Adipose tissue (tissue), 3 donors: ENCODE measurements around the gene CNPY1. TPM values are rescaled to one million over a fixed set of nuclear protein-coding genes. Genes with fewer than 3 reads are reported as not detected.
"Not testable (repeated sequence)": the region's sequence is repeated elsewhere in the genome, so short reads cannot be mapped to it uniquely, and the experiment has no call there.

ENCODE experiments used
- H3K27ac ChIP-seq: one replicate; pipeline ENCODE4 v1.5.1; 2013; ENCODE audit warnings: low read depth, low read length
- whole genome bisulfite sequencing, 3 donors: extraction: QIAGEN DNeasy Blood & Tissue Kit; methylation state at CpG; one replicate each; pipeline ENCODE4 v1.1.7; 2013; 5-methylcytosine and 5-hydroxymethylcytosine counted together
- polyA plus RNA-seq, 3 donors: library from polyadenylated mRNA; stranded (reverse); fragments of 200-250 nt; gene quantifications; one replicate each; pipeline ENCODE4 v1.2.3, GENCODE V29; 2013
- donor health status: healthy with polysubstance abuse.
- donor health status: Bipolar disorder and iron deficiency.
- donor health status: healthy.

The CNPY1 gene
- polyA plus RNA-seq, 3 donors = not detected

- no peak overlapping the region for H3K27ac ChIP-seq
- 88 to 92% (median 89%) methylated on average over 10 of the region's 10 CpGs for WGBS, 3 donors
Observed at GRCh38 chr7:155565596-155565995, 19.2 kb upstream of the CNPY1 start.

GRCh38 chr7:155562976-155563375, 16.6 kb upstream of the CNPY1 start:
- 92 to 96% (median 95%) methylated on average over 10 of the region's 10 CpGs for WGBS, 3 donors
- not testable (repeated sequence) for H3K27ac ChIP-seq

GRCh38 chr7:155562106-155562505, 15.7 kb upstream of the CNPY1 start:
- 74 to 84% (median 79%) methylated on average over 9 of the region's 9 CpGs for WGBS, 3 donors

GRCh38 chr7:155560982-155561686, 14.8 kb upstream of the CNPY1 start:
- 75 to 82% (median 82%) methylated on average over 18 of the region's 18 CpGs for WGBS, 3 donors
- no peak overlapping the region for H3K27ac ChIP-seq

More at GRCh38 chr7:155562106-155562505, 15.7 kb upstream of the CNPY1 start:
- no peak overlapping the region for H3K27ac ChIP-seq

GRCh38 chr7:155560196-155560885, 14.0 kb upstream of the CNPY1 start:
- WGBS, 3 donors = 56 to 78% (median 77%) methylated on average over 21 of the region's 21 CpGs
- no peak overlapping the region for H3K27ac ChIP-seq

GRCh38 chr7:155559519-155560108, 13.3 kb upstream of the CNPY1 start:
- 78 to 91% (median 83%) methylated on average over 13 of the region's 13 CpGs for WGBS, 3 donors
- H3K27ac ChIP-seq = no peak overlapping the region

GRCh38 chr7:155558961-155559360, 12.6 kb upstream of the CNPY1 start:
- 93 to 98% (median 94%) methylated on average over 13 of the region's 13 CpGs for WGBS, 3 donors

GRCh38 chr7:155558351-155558750, 12.0 kb upstream of the CNPY1 start:
- H3K27ac ChIP-seq = no peak overlapping the region
- WGBS, 3 donors = 85 to 95% (median 94%) methylated on average over 8 of the region's 8 CpGs

More at GRCh38 chr7:155558961-155559360, 12.6 kb upstream of the CNPY1 start:
- no peak overlapping the region for H3K27ac ChIP-seq

- H3K27ac ChIP-seq = no peak overlapping the region
- 86 to 91% (median 87%) methylated on average over 10 of the region's 10 CpGs for WGBS, 3 donors
Observed at GRCh38 chr7:155557778-155558177, 11.4 kb upstream of the CNPY1 start.

GRCh38 chr7:155556763-155557162, 10.4 kb upstream of the CNPY1 start:
- H3K27ac ChIP-seq = no peak overlapping the region
- 45 to 90% (median 71%) methylated on average over 9 of the region's 9 CpGs for WGBS, 3 donors

- 85 to 93% (median 86%) methylated on average over 33 of the region's 33 CpGs for WGBS, 3 donors
- no peak overlapping the region for H3K27ac ChIP-seq
Observed at GRCh38 chr7:155555116-155555695, 8.8 kb upstream of the CNPY1 start.

- no peak overlapping the region for H3K27ac ChIP-seq
- WGBS, 3 donors = 91 to 96% (median 92%) methylated on average over 3 of the region's 3 CpGs
Observed at GRCh38 chr7:155553871-155554270, 7.5 kb upstream of the CNPY1 start.

GRCh38 chr7:155551785-155552611, 5.6 kb upstream of the CNPY1 start:
- WGBS, 3 donors = 78 to 84% (median 82%) methylated on average over 15 of the region's 15 CpGs

GRCh38 chr7:155550916-155551315, 4.6 kb upstream of the CNPY1 start:
- H3K27ac ChIP-seq = no peak overlapping the region
- WGBS, 3 donors = 90 to 95% (median 91%) methylated on average over 12 of the region's 12 CpGs

More at GRCh38 chr7:155551785-155552611, 5.6 kb upstream of the CNPY1 start:
- no peak overlapping the region for H3K27ac ChIP-seq

GRCh38 chr7:155549226-155549625, 2.9 kb upstream of the CNPY1 start:
- no peak overlapping the region for H3K27ac ChIP-seq
- WGBS, 3 donors = 88 to 93% (median 89%) methylated on average over 10 of the region's 10 CpGs

GRCh38 chr7:155547161-155547791, 917 bp upstream of the CNPY1 start:
- 80 to 86% (median 84%) methylated on average over 12 of the region's 12 CpGs for WGBS, 3 donors
- H3K27ac ChIP-seq = no peak overlapping the region

GRCh38 chr7:155545348-155545747, 1.0 kb downstream of the CNPY1 start:
- WGBS, 3 donors = 77 to 87% (median 78%) methylated on average over 9 of the region's 9 CpGs
- no peak overlapping the region for H3K27ac ChIP-seq

- no peak overlapping the region for H3K27ac ChIP-seq
- 77 to 85% (median 78%) methylated on average over 7 of the region's 7 CpGs for WGBS, 3 donors
Observed at GRCh38 chr7:155544485-155544884, 1.9 kb downstream of the CNPY1 start.
